Measurements from ENCODE around the gene MGAT4C. TPM values are rescaled to one million over a fixed set of nuclear protein-coding genes. Genes with fewer than 3 reads are reported as not detected.

MGAT4C gene
- total RNA-seq, 4 donors from 2014 or later, result under 0.01 to 4.5 (median 0.11) TPM

- no peak for TF ChIP-seq CTCF (IDR thresholded peaks at IDR 0.05)
- DNase-seq (ENCODE audit: low spot score) (no peak), ATAC-seq (ENCODE audit: low FRiP score) (no peak)
Observed at GRCh38 chr12:86275356-86275755, 19.2 kb upstream of the MGAT4C start.

DNA sequence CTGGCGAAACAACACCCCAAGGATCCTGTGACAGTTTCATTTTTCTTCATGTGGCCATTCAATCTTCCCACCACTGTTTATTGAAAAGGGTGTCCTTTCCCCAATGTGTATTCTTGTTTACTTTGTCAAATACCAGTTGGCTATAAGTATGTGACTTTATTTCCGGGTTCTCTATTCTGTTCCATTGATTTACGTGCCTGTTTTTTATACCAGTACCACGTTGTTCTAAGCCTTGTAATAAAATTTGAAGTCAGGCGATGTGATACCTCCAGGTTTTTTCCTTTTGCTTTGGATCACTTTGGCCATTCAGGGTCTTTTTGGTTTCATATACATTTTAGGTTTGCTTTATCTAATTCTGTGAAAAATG lies 9.1 kb upstream of the MGAT4C start:
- ATAC-seq (ENCODE audit: low FRiP score) (no peak), DNase-seq (ENCODE audit: low spot score) (no peak)
- TF ChIP-seq CTCF (IDR thresholded peaks at IDR 0.05), result no peak

DNA sequence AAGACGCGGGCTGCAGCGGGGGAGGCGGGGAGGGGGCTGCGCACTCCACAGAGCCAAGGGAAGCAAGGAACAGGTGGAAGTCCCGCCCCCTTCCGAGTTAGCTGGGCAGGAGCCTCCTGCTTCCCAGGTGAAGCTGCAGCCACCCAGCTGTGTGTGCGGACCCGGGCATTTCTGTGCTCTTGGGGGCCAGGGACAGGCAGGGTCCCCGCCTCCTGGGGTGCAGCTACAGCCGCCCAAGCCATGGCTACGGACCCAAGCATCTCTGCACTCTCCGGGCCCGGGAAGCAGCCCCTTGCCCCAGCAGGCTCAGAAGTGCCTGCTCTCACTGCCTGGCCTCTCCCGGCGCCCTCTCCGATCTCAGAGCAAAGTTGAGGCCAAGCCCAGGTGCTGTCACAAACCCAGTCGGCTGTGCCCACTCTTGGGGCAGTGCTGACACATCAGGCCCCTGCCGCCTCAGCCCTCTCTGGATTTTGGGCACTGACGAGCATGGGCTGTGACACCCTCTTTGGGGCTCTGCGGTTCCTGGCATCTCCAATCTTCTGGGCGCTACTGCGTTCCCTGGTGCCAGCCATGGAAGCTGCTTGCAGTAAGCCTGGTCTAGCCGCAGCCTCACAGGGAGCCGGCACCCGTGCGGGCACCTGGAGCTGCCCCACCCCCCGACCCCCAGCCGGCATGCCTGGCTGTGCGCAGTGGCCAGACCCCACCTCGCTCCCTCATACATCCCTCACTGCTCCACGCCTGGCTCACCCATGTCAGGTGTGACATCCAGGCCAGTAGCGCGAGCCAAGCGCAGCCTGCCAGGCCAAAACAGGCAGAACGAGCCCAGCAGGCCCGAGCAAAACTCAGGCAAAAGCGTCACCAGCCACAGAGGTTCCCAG lies 8.5 kb upstream of the MGAT4C start:
- peak; percentile 48 for ATAC-seq (ENCODE audit: low FRiP score)
- DNase-seq (ENCODE audit: low spot score), result no peak
- TF ChIP-seq CTCF (IDR thresholded peaks at IDR 0.05), result no peak

DNA sequence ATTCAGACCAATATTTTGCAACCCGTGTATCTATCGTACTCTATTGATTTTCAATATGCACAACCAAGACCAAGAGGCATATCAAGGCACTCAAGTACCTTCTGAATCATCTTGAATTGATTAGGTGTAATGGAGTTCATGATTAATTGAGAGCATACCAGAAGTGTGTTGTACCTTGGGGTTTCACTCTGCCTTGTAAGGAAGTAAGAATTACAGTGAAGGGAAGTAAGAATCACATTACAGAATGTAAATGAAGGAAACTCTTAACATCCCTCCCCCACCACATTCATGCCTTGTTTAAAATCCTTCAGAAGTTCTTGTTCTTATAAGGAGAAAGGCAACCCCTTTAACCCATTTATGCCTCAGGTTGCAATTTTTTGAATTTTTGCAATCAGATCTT lies 5.4 kb upstream of the MGAT4C start:
- TF ChIP-seq CTCF (IDR thresholded peaks at IDR 0.05), result no peak
- ATAC-seq (ENCODE audit: low FRiP score) (no peak), DNase-seq (ENCODE audit: low spot score) (no peak)

- DNase-seq (ENCODE audit: low spot score) (no peak), ATAC-seq (ENCODE audit: low FRiP score) (no peak)
- TF ChIP-seq CTCF (IDR thresholded peaks at IDR 0.05), result no peak
Observed at GRCh38 chr12:86261142-86261541, 5.0 kb upstream of the MGAT4C start.

DNA sequence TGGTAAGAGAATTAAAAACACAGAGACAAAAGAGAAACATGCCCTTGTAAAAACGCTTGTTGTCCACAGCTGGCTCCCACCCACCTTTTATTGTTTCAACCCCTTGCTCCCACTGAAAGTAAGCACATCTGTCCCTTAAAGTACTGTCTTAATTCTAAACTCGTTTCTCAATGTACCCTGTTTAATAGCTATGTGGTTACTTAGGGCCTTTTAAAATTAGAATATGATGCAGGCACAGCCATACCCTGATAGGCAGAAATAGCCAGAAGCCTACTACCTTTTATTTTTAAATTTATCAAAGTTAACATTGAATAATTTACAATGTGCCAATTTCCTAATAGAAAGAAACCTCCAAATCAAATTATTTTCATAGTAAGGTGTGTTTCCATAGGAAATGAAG lies 4.0 kb upstream of the MGAT4C start:
- TF ChIP-seq CTCF (IDR thresholded peaks at IDR 0.05), result no peak
- DNase-seq (ENCODE audit: low spot score) (no peak), ATAC-seq (ENCODE audit: low FRiP score) (no peak)

DNA sequence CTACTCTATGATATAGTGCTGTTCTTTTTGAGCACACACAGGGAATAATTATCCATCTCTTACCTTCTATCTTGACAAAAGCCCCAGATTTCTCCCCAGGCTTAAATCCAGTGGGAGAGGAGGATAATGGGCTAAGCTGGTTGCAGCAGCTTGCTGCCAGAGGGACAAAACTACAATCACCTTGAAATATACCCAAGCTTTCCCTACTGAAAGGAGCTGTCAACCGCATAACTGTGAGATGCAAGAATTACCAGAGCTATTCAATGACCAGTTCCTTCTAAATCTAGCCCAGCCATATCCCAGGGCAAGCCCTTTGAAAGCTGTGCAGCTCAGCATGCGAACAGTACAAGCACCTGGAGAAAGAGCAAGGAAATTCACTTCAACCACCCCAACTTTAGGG lies 943 bp upstream of the MGAT4C start:
- TF ChIP-seq CTCF (IDR thresholded peaks at IDR 0.05), result no peak
- DNase-seq (ENCODE audit: low spot score) (no peak), ATAC-seq (ENCODE audit: low FRiP score) (no peak)

Data from omental fat pad (tissue), 4 donors.